OCI-LY1 (cell line): Measurements from ENCODE around the gene TIMM13.

Experiments
- CTCF ChIP-seq: fragments of 200-600 bp; sonication (generic), shearing (Covaris generic); IDR thresholded peaks from 2 replicates; pipeline ENCODE4 v1.5.1; 2017; ENCODE audit warnings: mild to moderate bottlenecking, antibody characterized with exemption, low read length, moderate library complexity, mixed read lengths
- EZH2 ChIP-seq: fragments of 200-600 bp; sonication (generic), shearing (Covaris generic); IDR thresholded peaks from 2 replicates; pipeline ENCODE4 v1.8.0; 2017; ENCODE audit warnings: borderline replicate concordance, mixed run types, mild to moderate bottlenecking, antibody characterized with exemption, low read length, moderate library complexity, mixed read lengths

- TF ChIP-seq CTCF (no peak), EZH2 (no peak)
Measured at GRCh38 chr19:2423071-2423914, 4.1 kb downstream of the TIMM13 start.
